Measurements from ENCODE around the gene PPP1R3D.
"Not testable (repeated sequence)": the region's sequence is repeated elsewhere in the genome, so short reads cannot be mapped to it uniquely, and the experiment has no call there.

The PPP1R3D gene

GRCh38 chr20:59925359-59925758 lies 14.7 kb downstream of the PPP1R3D start:
- DNase-seq (ENCODE audit: low read depth in 2 of 2, low spot score in 1 of 2), result no peak

GRCh38 chr20:59923514-59923913 lies 16.6 kb downstream of the PPP1R3D start:
- DNase-seq (ENCODE audit: low read depth in 2 of 2, low spot score in 1 of 2), result no peak

GRCh38 chr20:59920944-59921343 lies 19.2 kb downstream of the PPP1R3D start:
- DNase-seq (ENCODE audit: low read depth in 2 of 2, low spot score in 1 of 2), result no peak

GRCh38 chr20:59912609-59913008 lies 27.5 kb downstream of the PPP1R3D start:
- no peak for DNase-seq (ENCODE audit: low read depth in 2 of 2, low spot score in 1 of 2)

- no peak for DNase-seq (ENCODE audit: low read depth in 2 of 2, low spot score in 1 of 2)
Observed at GRCh38 chr20:59911041-59911440, 29.1 kb downstream of the PPP1R3D start.

GRCh38 chr20:59908855-59909254 lies 31.2 kb downstream of the PPP1R3D start:
- DNase-seq (ENCODE audit: low read depth in 2 of 2, low spot score in 1 of 2), result no peak

GRCh38 chr20:59903621-59904020 lies 36.5 kb downstream of the PPP1R3D start:
- DNase-seq (ENCODE audit: low read depth in 2 of 2, low spot score in 1 of 2), result no peak

GRCh38 chr20:59902470-59902869 lies 37.6 kb downstream of the PPP1R3D start:
- DNase-seq (ENCODE audit: low read depth in 2 of 2, low spot score in 1 of 2), result no peak

- DNase-seq (ENCODE audit: low read depth in 2 of 2, low spot score in 1 of 2), result no peak
Observed at GRCh38 chr20:59895908-59896307, 44.2 kb downstream of the PPP1R3D start.

- DNase-seq (ENCODE audit: low read depth in 2 of 2, low spot score in 1 of 2), result no peak
Observed at GRCh38 chr20:59891581-59891980, 48.5 kb downstream of the PPP1R3D start.

GRCh38 chr20:59890035-59890434 lies 50.1 kb downstream of the PPP1R3D start:
- DNase-seq (ENCODE audit: low read depth in 2 of 2, low spot score in 1 of 2), result not testable (repeated sequence)

GRCh38 chr20:59888050-59888449 lies 52.1 kb downstream of the PPP1R3D start:
- no peak for DNase-seq (ENCODE audit: low read depth in 2 of 2, low spot score in 1 of 2)
